Astrocyte of the spinal cord (primary cell): Measurements from ENCODE around the gene DENND1B.
A peak's percentile ranks its signal among the peaks of the same experiment; 100 is the strongest.

Source experiments
- DNase-seq: peaks from one replicate; pipeline ENCODE4 v3.0.0; 2011; ENCODE audit warnings: low read depth, low spot score
- H3K4me3 ChIP-seq: 2 replicates; pipeline ENCODE4 v1.5.1; 2011; ENCODE audit warnings: low read depth, mild to moderate bottlenecking, low read length, moderate library complexity
- CTCF ChIP-seq: IDR thresholded peaks from 2 replicates; pipeline ENCODE4 v1.5.1; 2012; ENCODE audit warnings: low read depth, mild to moderate bottlenecking, low read length, inconsistent platforms
- in situ Hi-C: cut with HindIII; loops from 2 replicates; pipeline ENCODE4 v1.10.0; 2017; ENCODE audit warnings: low sequenced_read_pairs

DENND1B gene

DNA sequence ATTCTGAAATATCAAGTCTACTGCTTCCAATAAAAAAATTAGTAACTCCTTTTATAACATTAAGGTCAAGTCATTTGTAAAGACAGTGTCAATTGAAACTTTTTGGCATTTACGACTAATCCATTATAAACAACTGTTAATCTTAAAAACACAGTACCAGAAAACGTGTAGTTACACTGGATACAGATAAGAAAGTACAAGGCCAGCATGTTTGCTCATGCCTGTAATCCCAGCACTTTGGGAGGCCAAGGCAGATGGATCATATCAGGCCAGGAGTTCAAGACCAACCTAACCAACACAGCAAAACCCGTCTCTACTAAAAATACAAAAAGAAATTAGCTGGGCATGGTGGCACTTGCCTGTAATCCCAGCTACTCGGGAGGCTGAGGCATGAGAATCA, 29.4 kb downstream of the DENND1B start:
- in situ Hi-C loops = no loop called here
- H3K4me3 ChIP-seq = no peak overlapping the region
- TF ChIP-seq CTCF = no peak
- no peak for DNase-seq

DNA sequence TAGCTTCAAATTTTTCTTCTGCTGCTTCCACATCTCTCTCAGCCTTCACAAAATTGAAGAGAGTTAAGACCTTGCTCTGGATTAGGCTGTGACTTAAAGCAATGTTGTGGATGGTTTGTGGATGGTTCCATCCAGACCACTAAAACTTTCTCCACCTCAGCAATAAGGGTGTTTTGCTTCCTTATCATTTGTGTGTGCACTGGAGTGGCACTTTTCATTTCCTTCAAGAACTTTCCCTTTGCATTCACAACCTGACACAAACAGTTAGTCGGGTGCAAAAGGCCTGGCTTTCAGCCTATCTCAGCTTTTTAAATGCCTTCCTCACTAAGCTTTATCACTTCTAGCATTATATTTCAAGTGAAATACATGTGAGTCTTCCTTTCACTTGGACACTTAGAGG, 30.3 kb downstream of the DENND1B start:
- no peak for TF ChIP-seq CTCF
- no peak for DNase-seq
- H3K4me3 ChIP-seq = no peak overlapping the region
- in situ Hi-C loops = no loop called here

- no peak overlapping the region for H3K4me3 ChIP-seq
- in situ Hi-C loops = no loop called here
- no peak for DNase-seq
- no peak for TF ChIP-seq CTCF
These were observed 31.7 kb downstream of the DENND1B start for GRCh38 chr1:197743578-197743977.

GRCh38 chr1:197740992-197741391, 34.3 kb downstream of the DENND1B start:
- no peak overlapping the region for H3K4me3 ChIP-seq
- no peak for DNase-seq
- in situ Hi-C loops = no loop called here
- no peak for TF ChIP-seq CTCF

DNA sequence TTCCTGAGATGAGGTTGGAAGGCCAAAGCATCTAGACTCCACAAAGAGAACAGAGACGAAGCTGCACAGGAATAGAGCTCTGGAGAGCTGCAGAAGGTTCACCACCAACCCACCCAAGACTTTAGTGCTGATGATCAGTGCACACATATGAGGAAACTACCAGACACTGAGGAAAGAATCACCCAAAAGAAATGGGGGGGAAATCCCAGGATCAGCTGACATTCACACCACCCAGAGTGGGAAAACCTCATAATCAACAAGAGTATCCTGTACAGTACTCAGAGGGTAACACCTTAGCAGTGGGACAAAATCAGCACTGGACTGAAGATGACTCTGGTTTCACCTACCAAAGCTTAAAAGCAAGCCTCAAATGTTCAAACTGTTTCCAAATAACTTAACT, 36.4 kb downstream of the DENND1B start:
- no peak for TF ChIP-seq CTCF
- no peak for DNase-seq
- H3K4me3 ChIP-seq = no peak overlapping the region
- in situ Hi-C loops = no loop called here

GRCh38 chr1:197737916-197738315, 37.4 kb downstream of the DENND1B start:
- no peak overlapping the region for H3K4me3 ChIP-seq
- no peak for TF ChIP-seq CTCF
- in situ Hi-C loops = no loop called here
- DNase-seq = no peak

DNA sequence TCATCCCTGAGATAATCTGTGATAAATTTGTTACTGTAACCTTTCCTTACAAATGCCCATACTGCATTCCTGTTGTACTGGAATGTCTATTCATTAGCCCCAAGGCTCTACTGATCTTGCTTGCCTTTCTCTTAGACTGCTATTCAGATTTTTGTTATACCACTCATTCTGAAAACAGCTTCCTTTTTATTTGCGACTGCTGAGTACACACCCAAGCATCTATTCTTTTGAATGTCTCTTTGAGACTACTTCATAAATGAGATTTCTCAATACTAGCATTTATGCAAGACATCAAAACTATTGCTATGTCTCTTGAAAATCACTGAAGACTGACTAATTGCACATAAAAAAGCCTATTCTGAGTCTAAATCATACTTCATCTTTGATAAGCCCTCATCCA, 38.6 kb downstream of the DENND1B start:
- TF ChIP-seq CTCF = no peak
- peak; percentile 3 for DNase-seq
- in situ Hi-C loops = no loop called here
- H3K4me3 ChIP-seq = no peak overlapping the region
